GM10266 (cell line): ENCODE results near the gene MAN2A1.

Experiments
- DNase-seq: peaks from one replicate; pipeline ENCODE4 v3.0.0; 2012; ENCODE audit errors: extremely low spot score
- CTCF ChIP-seq: IDR thresholded peaks from 2 replicates; pipeline ENCODE4 v1.5.1; 2012; ENCODE audit warnings: mild to moderate bottlenecking, low read depth; ENCODE audit not compliant: control insufficient read depth, insufficient read depth; ENCODE audit errors: missing control alignments

MAN2A1 gene

GRCh38 chr5:109689740-109690241, at the start of gene MAN2A1:
MAN2A1 (plus strand) TSS chr5:109689927; CDS start chr5:109690418, 491 bp downstream.
- no peak for TF ChIP-seq CTCF
- DNase-seq, result peak; percentile 77

- no peak for DNase-seq
- TF ChIP-seq CTCF, result no peak
These were observed 48.8 kb upstream of the MAN2A1 start for GRCh38 chr5:109640976-109641375.

GRCh38 chr5:109643791-109644350, 45.9 kb upstream of the MAN2A1 start:
- TF ChIP-seq CTCF, result no peak
- DNase-seq, result no peak

GRCh38 chr5:109644829-109645228, 44.9 kb upstream of the MAN2A1 start:
- no peak for TF ChIP-seq CTCF

GRCh38 chr5:109645707-109646192, 44.0 kb upstream of the MAN2A1 start:
- TF ChIP-seq CTCF, result no peak
- DNase-seq, result no peak

More at GRCh38 chr5:109644829-109645228, 44.9 kb upstream of the MAN2A1 start:
- DNase-seq, result no peak

- TF ChIP-seq CTCF, result no peak
- no peak for DNase-seq
These were observed 40.4 kb upstream of the MAN2A1 start for GRCh38 chr5:109649318-109649717.

GRCh38 chr5:109650493-109650892, 39.2 kb upstream of the MAN2A1 start:
- DNase-seq, result no peak
- TF ChIP-seq CTCF, result no peak
